Right renal cortex interstitium (tissue), 3 donors: ENCODE results near the gene ADCY5. TPM values are rescaled to one million over a fixed set of nuclear protein-coding genes. Genes with fewer than 3 reads are reported as not detected.

Experiments
- DNase-seq, 3 donors: peaks; one replicate each; pipeline ENCODE4 v3.0.0-alpha.2; 2013; ENCODE audit warnings: low read depth in 3 of 3, low spot score in 2 of 3
- polyA plus RNA-seq, 3 donors: library from polyadenylated mRNA; unstranded; fragments of 120-200 nt; gene quantifications; one replicate each; pipeline ENCODE4 v1.2.1, GENCODE V29; 2013; ENCODE audit not compliant: insufficient read length in 3 of 3

The ADCY5 gene
- polyA plus RNA-seq, 3 donors = 10.8 to 13.2 (median 12.7) TPM

DNA sequence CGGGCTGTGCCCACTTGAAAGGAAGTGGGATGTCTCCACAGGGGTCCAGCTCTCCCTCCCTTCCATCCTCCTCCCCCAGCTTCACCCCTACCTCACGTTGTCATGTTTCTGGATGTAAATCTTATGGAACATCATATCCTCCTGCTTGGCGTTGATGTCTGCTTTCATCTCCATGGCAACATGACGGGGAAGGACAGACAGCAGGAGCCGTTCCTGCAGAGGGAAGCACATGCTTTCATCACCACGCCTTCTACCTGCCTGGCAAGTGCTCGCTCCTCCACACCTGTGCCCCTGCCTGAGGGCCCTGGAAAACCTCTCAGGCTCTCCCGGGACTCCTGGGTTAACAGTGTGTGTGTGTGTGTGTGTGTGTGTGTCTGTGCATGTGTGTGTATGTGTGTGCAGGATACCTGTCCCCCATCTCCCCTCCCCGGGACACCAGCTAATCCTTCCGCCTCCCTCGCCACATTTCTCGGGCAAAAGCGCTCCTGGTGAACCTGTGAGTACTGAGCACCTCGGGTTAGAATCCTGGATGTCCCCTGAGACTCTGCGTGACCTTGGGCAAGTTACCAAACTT lies 101.1 kb downstream of the ADCY5 start:
- no peak for DNase-seq

DNA sequence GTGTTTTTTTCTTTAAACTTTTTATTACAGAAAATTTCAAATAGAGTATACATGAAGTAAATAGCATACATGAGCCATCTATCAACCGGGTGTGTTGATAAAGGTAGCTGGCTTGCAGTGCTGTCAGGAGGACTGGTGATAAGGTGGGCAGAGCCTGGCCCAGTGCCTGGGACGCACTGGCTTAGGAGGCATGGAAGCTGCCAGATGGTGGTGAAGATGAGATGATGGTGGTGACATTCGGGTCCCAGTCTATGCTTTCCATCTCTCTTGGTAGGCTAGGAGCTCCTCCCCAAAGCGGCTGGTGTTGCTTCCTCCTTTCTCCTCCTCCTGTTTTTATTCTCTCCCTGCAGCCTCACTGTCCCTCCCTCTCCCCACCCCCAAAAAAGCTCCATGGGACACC lies 101.7 kb downstream of the ADCY5 start:
- DNase-seq = no peak

DNA sequence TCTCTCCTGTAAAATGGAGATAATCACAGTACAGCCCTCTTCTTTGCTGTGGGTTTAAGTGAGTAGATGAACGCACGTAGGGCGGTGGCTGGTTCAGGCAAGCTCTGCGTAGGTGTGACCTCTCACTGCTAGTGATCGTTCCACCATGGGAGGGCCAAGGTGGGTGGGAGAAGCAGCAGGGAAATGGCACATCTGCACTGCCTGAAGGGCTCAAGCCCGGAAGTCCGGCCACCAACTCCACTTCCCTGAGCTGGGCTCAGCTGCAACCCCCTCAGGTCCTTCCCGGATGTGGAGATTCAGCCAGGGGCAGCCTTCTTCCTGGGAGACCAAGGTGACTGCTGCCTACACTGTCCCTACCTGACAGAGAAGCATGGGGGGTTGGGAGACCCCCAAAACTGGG lies 102.9 kb downstream of the ADCY5 start:
- DNase-seq = no peak

DNA sequence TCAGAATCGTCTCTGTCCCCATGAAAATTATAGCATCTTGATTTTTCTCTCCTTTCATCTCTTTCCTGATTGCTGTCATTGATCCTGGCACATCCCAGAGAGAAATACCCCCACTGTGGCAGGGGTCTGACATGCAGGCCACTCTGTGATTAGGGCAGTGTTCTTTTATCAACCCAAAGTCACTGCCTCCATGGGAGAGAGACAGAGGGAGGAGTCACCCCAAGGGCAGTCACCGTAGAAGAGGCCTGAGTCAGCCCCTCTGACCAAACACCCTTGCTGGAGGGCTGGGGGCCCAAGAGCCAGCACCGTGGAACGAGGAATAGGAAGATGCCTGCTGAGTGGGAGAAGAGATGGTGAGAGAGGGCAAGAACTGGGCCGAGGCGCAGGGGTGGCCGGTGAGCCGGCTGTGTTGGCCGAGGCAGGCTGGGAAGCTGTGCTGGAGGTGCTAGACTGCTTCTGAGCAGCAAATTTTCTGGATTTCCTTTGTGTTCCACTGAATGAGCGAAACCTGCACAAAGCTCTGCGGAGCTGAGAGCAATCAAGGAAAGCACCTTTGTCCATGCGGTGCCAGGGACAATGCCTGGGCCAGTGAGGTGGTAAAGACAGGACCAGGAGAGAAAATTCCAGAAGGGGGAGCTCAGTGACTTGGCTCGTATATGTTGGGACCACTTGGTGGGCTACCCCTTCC lies 103.8 kb downstream of the ADCY5 start:
- DNase-seq = no peak

DNA sequence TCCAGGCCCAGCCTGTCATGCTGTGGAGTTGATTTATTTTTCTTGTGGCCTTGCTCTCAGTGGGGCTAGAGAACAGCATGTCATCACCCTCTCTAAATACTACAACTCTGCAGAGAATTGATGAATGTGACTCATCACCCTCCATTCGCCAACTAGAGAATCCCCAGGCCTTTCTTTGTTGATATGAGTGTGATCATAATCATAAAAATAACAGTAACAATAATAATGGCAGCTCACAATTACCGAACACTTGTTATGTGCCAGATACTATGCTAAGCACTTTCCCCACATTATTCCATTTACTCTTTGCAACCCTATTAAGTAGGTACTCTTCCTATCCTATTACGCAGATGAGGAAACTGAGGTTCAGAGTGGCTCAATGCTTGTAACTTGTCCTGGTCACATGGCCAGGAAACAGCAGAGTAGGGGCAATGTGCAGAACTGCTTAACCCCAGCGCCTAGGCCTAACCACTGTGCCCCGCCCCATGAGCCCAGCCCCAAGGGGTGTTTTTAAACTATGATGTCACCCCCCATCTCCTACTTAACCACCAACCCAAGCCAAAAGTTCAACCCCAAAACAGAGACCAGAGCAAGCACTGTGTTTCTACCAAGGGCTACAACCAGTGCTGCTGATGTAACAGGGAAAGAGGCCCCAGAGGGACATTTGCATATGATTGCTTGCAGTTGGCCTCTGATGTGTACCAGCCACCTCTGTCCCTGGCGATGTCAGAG lies 104.5 kb downstream of the ADCY5 start:
- no peak for DNase-seq

DNA sequence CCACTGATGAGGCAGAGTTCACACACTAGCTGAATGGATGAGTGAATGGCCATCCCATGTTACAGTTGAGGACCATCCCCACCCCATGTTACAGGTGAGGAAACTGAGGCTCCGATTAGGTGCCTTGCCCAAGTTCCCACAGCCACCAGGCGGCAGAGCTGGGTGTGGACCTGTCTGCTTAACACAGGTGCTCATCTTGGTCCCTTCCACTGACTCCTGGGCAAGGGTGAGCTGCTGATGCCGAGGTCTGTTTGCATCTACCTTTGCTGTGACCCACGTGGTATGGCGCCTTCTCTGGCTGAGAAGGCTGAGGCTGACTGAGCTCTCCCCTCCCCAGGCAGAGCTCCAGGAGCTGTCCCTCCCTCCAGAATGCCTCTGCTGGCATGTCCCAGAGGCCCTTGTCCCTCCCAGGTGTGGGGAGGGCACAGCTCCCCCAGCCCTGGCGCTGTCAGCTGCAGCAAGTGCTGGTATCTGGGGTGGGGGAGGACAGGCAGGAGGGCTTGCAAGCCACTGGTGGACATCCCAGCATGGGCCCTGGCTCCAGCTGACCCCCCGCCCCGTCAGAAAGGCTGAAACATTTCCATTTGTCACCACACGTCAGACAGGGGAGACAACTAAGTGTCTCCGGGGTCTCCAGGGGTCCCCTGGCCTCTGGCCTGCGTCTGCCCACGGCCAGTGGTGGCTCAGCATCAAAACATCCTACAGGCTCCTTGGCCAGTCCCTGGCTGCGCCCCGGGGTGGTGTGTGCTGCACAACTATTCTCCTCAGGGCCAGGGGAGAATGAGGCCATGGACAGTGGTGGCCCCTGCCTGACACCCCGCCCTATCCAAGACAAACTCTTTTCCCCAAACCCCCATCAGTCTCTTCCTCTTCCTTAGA lies 105.4 kb downstream of the ADCY5 start:
- no peak for DNase-seq

DNA sequence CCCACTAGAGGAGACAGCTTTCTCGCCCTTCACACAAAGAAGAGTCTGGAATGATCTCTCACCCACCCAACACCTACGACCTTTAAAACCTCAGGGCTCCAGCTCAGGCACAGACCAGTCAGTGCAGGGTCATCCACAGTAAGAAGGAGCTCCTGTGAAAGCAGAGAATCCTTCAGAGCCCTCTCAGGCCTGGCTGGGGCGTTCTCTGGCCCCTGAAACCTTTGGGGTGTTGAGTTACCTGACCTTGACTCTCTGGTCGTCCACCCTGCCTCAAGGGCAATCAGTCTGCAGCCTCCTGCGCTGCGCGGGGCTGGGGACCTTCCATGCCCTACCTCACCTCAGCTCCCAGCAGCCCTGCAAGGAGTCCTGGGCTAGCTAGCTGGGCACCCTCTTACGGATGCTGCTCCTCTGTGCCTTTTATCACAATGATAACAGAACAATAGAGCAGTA lies 106.2 kb downstream of the ADCY5 start:
- no peak for DNase-seq

DNA sequence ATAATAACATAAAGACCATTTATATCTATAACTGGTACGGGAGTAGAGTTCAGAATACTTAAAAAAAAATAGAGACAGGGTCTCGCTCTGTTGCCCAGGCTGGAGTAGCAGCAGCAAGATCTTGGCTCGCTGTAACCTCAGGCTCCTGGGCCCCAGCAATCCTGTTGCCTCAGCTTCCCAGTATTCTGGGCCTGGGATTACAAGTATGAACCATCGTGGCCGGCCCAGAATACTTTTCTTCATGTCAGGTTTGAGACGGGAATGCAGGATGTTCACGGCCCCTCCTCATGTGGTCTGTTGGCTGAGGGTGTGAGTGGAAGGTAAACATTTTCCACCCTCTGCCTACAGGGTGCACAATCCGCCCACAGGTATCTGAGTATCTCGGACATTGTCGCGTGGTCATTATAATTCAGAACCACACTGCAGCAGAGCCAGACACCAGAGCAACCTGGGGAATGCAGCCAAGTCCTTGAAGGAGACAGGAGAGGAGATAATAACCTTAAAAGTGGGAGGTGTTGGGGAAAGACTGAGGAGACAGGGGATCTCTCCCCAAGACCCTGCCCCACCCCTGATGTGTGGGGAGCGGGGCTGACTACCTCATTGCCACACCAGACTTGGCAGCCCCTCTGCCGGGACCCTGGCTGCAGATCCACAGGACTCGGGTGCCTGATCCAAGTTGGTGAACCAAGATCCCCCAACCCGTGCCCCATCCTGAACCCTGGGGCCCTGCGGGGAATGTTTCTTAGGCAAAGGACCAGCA lies 106.8 kb downstream of the ADCY5 start:
- DNase-seq = no peak

DNA sequence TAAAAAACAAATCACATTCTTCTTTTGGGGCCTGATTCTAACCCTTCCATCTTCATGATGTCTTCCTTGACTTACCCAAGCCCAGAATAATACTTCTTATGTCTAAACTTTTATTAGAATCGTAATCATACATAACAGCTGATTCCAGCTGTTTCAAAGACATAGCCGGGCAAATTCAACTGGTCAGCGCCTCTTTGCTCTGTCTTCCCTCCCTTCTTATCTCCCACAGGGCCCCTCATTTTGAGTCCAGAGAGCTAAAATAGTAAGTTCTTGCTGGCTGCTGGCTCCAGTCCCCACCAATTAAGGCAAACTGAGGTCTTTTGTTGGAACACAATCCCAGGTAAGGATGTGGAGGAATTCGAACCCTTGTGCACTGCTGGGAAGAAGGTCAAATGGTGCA lies 108.6 kb downstream of the ADCY5 start:
- DNase-seq = no peak

DNA sequence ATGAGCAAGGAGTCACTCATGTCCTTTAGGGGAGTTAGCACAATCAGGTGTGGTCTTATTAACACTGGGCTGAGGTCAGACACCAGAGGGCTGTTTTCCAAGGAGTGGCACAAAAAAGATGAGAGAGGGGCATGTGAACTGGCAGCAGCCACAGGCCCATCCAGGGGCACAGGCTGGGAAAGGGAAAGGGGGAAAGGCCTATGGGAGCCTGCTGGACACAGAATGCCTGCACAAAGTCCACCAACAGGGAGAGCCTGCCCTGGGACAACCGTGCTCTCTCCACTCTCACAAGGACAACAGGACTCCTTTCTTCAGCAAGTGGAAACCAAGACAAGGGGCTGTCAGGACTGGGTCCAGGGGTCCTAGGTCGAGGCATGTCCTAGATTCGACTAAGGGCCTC lies 109.6 kb downstream of the ADCY5 start:
- DNase-seq = no peak

DNA sequence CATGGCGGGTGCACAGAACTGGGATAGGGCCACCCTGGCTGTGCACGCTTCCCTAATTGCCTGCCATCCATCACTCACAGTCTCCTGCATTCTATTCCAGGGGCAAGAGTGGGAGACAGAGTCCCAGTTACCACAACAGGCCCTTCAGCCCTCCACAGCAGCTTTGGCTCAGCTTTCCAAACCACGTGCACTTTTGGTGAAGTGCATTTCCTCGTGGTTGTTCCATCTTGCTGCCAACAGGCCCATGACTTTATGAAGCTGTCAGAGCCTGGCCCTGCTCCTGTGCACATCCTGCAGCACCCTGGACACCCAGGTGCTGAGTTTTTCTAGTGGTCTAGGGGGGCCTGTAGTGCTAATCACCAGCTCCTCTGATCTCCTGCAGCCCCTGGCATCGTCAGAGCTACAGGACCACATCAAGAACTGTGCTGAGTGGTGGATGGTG lies 110.2 kb downstream of the ADCY5 start:
- no peak for DNase-seq

DNA sequence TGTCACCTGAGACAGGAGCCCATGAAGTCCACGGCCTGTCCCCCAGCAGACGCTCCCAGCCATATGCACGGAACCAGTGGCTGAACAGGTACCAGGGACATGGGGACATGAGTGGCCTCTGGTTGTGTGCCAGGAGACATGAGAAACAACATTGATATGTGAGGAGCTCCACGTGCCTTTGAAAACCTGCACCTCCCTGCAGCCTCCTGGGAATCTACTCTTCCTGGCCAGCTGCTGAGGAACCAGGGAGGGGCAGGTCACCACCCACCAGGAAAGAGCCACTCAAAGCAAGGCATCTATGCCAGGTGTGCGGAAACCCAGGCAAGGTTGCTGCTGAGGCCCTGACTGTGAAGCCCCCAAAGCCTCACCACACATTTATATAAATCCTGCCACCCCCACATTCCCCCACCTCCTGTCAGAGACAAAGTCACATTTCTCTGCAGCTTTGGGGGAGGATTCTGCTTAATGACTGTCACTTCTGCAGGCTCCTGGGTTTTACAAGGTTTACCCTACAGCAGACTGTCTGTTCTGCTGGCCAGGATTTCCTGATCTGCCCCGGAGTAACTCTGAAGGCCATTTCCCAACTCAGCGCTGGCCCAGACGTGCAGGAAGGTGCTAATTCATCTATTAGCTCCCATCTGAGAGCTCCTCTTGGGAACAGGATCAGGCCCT lies 110.8 kb downstream of the ADCY5 start:
- DNase-seq = no peak

DNA sequence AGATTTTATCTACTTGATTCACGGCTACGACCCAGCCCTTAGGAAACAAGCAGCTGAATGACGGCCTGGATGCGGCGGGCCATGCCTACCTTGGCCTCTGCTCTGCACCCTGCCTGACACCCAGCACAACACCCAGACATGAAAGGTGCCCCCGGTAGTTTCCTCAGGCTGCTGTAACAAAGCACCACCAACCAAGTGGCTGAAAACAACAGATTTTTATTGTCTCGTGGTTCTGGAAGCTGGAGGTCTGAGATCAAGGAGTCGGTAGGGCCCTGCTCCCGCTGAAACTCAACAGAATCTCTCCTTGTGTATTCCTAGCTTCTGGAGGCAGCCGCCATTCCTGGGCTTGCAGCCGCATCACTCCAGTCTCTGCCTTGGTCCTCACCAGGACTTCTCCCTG lies 111.7 kb downstream of the ADCY5 start:
- no peak for DNase-seq

DNA sequence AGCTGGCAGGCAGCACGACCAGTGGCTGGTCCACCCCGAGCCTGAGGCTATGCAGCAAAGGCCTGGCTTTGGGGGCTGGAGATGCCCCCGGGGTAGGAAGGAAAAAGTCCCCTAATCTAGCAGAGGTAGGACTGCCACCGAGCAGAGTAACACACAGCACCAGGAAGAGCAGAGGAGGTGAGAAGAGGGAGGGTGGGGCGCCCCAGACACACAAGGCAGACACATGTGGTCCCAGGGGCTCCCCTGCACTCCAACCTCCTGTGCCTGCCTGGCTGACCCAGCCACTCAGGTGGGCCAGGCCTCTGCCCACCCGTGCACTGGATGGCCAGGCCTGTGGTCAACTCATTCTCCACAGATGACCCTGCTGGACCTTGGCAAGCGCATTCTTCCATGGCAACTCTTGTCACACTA lies 112.4 kb downstream of the ADCY5 start:
- no peak for DNase-seq

DNA sequence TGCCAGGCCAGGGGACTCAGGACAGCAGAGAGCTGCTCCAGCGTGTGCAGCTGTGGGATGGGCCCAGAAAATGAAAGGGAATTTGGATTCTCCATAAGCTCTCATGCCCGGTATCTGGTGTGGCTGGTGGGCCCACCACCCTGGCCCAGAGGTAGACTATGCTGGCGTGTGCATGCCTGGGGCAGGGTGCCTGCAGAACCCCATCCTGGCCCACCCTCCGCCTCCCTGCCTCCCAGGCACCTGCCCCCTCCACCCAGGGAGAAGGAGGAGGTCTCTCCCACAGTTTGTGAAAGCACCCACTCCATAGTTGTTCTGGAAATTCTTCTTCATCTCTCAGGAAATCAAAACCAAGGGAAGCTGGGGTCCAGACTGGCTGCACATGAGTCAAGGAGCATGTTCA lies 112.9 kb downstream of the ADCY5 start:
- no peak for DNase-seq

DNA sequence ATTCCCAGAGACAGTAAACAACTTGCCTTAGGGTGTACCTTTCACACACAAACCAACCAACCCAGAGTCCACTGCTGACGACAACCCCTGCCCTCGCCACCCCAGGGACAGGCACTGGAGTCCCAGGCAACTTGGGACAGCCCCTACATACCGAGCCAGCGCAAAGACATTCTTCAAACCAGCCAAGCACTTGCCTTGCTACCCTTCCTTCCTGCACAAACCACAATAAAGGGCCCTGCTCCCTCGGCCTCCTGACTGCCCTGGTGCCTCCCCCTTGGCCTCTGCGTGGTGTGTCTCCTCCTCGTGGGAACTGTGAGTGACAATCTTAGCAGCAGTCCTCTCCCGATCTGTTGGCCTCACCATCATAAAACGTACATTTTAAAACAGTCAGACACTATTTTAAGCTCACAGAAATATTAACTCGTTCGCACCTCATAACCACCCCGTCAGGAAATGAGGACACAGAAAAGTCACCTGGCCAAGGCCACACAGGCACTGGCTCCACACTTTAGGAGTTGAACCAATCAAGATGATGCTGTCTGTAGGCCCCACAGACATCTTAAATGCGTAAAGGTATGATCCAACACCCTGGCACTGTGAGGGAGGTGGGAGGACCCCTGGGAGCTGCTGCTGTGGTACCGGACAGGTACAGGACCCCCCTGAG lies 113.8 kb downstream of the ADCY5 start:
- no peak for DNase-seq

DNA sequence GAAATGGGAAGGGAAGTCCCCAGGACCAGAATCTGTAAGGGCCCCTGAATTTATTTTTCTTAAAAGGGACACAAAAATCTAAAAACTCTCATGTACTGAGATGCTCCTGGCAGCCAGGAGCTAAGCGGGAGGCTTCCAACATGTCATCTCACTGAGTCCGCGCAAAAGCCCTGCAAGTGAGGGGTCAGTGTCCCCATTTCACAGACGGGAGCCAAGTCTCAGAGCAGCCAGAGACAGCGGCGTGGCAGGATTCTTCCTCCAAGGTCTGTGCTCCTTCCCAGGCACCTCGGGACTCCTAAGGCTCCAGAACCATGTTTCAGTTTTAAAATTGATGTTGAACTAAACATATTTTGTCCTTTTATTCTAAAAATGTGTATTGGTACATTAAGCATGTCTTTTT lies 114.8 kb downstream of the ADCY5 start:
- no peak for DNase-seq

DNA sequence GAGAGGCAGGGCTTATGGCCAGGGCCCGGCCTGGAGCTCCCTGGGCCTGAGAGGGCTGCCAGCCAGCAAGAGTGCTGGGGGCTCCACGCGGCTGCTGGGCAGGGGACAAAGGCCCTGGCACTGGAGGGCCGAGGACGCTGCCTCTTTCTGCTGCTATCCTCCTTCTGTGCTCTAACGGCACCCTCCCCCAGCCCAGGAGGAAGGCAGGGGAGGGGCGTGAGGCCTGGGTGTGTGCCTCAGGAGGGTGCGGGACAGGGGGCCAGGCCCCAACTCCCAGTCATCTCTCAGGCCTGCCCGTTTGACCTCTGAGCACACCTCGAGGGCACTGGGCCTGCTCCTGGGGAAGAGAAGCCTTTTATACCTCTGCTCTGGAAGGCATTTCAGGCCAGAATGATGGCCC lies 115.5 kb downstream of the ADCY5 start:
- DNase-seq = no peak

DNA sequence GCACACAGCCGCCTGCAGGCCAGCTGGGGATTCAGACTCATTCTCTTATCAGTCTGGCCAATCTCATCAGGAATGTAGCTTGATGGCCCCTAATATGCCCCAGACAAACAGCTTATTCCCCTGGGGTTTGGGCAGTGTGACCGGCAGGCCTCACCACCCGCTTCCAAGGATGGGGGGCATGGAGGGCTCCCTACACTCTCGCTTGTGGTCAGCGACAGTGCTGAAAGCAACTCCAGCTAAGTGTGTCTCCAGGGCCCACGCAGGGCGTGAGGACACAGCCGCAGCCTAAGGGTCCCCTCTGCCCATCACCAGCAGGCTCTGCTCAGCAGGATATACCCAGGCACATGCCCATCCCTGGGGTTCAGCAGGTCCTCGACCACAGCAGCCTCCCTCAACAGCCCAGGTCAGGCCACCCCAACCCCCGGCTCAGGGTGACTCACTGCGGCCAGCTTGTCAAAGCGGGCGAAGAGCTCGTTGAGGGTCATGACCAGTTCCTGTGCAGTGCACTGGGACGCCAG lies 116.7 kb downstream of the ADCY5 start:
- no peak for DNase-seq
